Brain microvascular endothelial cell (primary cell): ENCODE measurements around the gene NBAS.
"Not testable (repeated sequence)": the region's sequence is repeated elsewhere in the genome, so short reads cannot be mapped to it uniquely, and the experiment has no call there.

Experiments
- DNase-seq: peaks from one replicate; pipeline ENCODE4 v3.0.0-alpha.2; 2020
- H3K27ac ChIP-seq: fragments of 250-450 bp; sonication (Bioruptor Pico); 2 replicates; pipeline ENCODE4 v1.5.1; 2020; ENCODE audit warnings: mild to moderate bottlenecking, moderate library complexity
- H3K27me3 ChIP-seq: fragments of 250-450 bp; sonication (Bioruptor Pico); replicated peaks from 2 replicates; pipeline ENCODE4 v1.5.1; 2020; ENCODE audit warnings: mild to moderate bottlenecking
- H3K36me3 ChIP-seq: fragments of 250-450 bp; sonication (Bioruptor Pico); replicated peaks from 2 replicates; pipeline ENCODE4 v1.5.1; 2020; ENCODE audit warnings: mild to moderate bottlenecking
- H3K4me3 ChIP-seq: 2 replicates; pipeline ENCODE4 v1.5.1; 2011; ENCODE audit warnings: low read depth, mild to moderate bottlenecking, control low read depth, low read length, moderate library complexity
- CTCF ChIP-seq: IDR thresholded peaks from 2 replicates; pipeline ENCODE4 v1.5.1; 2011; ENCODE audit warnings: low read depth, mild to moderate bottlenecking, moderate library complexity, low read length, control low read depth, inconsistent platforms; ENCODE audit errors: missing control alignments
- in situ Hi-C: cut with HindIII; loops from 2 replicates; pipeline ENCODE4 v1.10.0; 2017; ENCODE audit warnings: low sequenced_read_pairs, low pct_ligation_motif_present

NBAS gene

GRCh38 chr2:15521641-15522181 is 39.4 kb downstream of the NBAS start:
- H3K36me3 ChIP-seq = no peaks in the 10 kb centered on the region
- H3K27ac ChIP-seq = no peak overlapping the region
- in situ Hi-C loops = no loop called here
- no peak overlapping the region for H3K4me3 ChIP-seq
- no peaks in the 10 kb centered on the region for H3K27me3 ChIP-seq
- TF ChIP-seq CTCF = no peak
- DNase-seq = peak; percentile 12

- DNase-seq = no peak
- no peak for TF ChIP-seq CTCF
- H3K36me3 ChIP-seq = no peaks in the 10 kb centered on the region
- H3K27ac ChIP-seq = no peak overlapping the region
- no peaks in the 10 kb centered on the region for H3K27me3 ChIP-seq
- H3K4me3 ChIP-seq = no peak overlapping the region
- in situ Hi-C loops = no loop called here
Measured at GRCh38 chr2:15520346-15520745, 40.8 kb downstream of the NBAS start.

- H3K4me3 ChIP-seq, H3K27ac ChIP-seq, DNase-seq, in situ Hi-C loops, H3K27me3 ChIP-seq, H3K36me3 ChIP-seq: not testable (repeated sequence)
Measured at GRCh38 chr2:15518759-15519158, 42.4 kb downstream of the NBAS start.

GRCh38 chr2:15517793-15518192 is 43.3 kb downstream of the NBAS start:
- no peak for TF ChIP-seq CTCF
- Histone ChIP-seq H3K36me3 (no peaks in the 10 kb centered on the region), H3K4me3 (no peak overlapping the region), H3K27ac (no peak overlapping the region), H3K27me3 (no peaks in the 10 kb centered on the region)
- in situ Hi-C loops = no loop called here
- no peak for DNase-seq

GRCh38 chr2:15511686-15512085 is 49.4 kb downstream of the NBAS start:
- in situ Hi-C loops = no loop called here
- DNase-seq = no peak
- TF ChIP-seq CTCF = no peak

GRCh38 chr2:15510552-15510951 is 50.6 kb downstream of the NBAS start:
- in situ Hi-C loops = no loop called here
- peaks cover 8% of the 10 kb centered on the region for H3K36me3 ChIP-seq
- H3K27ac ChIP-seq = no peak overlapping the region
- no peak for TF ChIP-seq CTCF
- DNase-seq = no peak
- H3K27me3 ChIP-seq = no peaks in the 10 kb centered on the region
- H3K4me3 ChIP-seq = no peak overlapping the region

More at GRCh38 chr2:15511686-15512085, 49.4 kb downstream of the NBAS start:
- Histone ChIP-seq H3K36me3 (peaks cover 8% of the 10 kb centered on the region), H3K4me3 (no peak overlapping the region), H3K27ac (no peak overlapping the region), H3K27me3 (no peaks in the 10 kb centered on the region)
